NB4 (cell line): ENCODE measurements around the gene GUCY2C.

ENCODE experiments used
- DNase-seq: peaks from one replicate; pipeline ENCODE4 v3.0.0; 2010; ENCODE audit warnings: low read depth
- H3K4me3 ChIP-seq: one replicate; pipeline ENCODE4 v1.5.1; 2011; ENCODE audit warnings: mild to moderate bottlenecking, low read depth, low read length, moderate library complexity
- MYC ChIP-seq: IDR thresholded peaks from 2 replicates; pipeline ENCODE4 v1.6.1; 2011; ENCODE audit warnings: low read depth, low read length
- POLR2A ChIP-seq: IDR thresholded peaks from 2 replicates; pipeline ENCODE4 v1.6.1; 2011; ENCODE audit warnings: mild to moderate bottlenecking; ENCODE audit not compliant: insufficient read length; ENCODE audit errors: extremely low read depth
- TF ChIP-seq, protein P1 (sequence below): IDR thresholded peaks from 2 replicates; pipeline ENCODE4 v1.6.1; 2011; ENCODE audit warnings: low read depth, low read length
- TF ChIP-seq, protein P2 (sequence below): IDR thresholded peaks from one replicate; pipeline ENCODE4 v1.5.1; 2012; ENCODE audit warnings: low read depth, low read length

Gene GUCY2C

DNA sequence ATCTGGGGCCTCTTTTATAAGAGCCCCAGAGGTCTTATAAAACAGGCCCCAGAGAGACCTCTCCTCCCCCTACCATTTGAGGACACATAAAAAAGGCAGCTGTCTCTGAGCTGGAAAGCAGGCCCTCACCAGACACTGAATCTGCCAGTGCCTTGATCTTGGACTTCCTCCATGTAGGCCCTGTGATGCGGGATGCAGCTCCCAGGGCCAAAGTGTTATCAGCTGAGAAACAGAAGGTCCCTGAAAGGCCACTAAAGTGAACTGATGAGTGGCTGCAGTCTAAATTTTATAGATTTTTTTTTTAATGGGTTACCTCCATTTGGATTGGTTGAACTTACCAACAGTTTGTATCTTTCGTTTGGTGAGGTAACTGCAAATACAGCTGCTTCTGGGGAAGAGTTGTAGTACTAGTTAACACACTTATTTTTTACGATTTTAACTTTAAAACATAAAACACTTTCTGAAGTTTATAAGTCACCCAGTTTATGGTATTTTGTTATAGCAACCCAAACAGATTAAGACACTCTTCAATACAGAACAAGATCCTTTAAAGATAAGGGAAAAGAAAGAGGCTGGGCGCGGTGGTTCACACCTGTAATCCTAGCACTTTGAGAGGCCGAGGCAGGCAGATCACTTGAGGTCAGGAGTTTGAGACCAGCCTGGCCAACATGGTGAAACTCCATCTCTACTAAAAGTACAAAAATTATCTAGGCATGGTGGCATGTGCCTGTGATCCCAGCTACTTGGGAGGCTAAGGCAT lies 5.6 kb upstream of the GUCY2C start:
- DNase-seq, result no peak
- TF ChIP-seq MYC, result no peak
- TF ChIP-seq, protein P1, sequence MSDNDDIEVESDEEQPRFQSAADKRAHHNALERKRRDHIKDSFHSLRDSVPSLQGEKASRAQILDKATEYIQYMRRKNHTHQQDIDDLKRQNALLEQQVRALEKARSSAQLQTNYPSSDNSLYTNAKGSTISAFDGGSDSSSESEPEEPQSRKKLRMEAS, result no peak
- TF ChIP-seq, protein P2, sequence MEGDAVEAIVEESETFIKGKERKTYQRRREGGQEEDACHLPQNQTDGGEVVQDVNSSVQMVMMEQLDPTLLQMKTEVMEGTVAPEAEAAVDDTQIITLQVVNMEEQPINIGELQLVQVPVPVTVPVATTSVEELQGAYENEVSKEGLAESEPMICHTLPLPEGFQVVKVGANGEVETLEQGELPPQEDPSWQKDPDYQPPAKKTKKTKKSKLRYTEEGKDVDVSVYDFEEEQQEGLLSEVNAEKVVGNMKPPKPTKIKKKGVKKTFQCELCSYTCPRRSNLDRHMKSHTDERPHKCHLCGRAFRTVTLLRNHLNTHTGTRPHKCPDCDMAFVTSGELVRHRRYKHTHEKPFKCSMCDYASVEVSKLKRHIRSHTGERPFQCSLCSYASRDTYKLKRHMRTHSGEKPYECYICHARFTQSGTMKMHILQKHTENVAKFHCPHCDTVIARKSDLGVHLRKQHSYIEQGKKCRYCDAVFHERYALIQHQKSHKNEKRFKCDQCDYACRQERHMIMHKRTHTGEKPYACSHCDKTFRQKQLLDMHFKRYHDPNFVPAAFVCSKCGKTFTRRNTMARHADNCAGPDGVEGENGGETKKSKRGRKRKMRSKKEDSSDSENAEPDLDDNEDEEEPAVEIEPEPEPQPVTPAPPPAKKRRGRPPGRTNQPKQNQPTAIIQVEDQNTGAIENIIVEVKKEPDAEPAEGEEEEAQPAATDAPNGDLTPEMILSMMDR, result no peak
- no peak for TF ChIP-seq POLR2A
- no peak overlapping the region for H3K4me3 ChIP-seq

DNA sequence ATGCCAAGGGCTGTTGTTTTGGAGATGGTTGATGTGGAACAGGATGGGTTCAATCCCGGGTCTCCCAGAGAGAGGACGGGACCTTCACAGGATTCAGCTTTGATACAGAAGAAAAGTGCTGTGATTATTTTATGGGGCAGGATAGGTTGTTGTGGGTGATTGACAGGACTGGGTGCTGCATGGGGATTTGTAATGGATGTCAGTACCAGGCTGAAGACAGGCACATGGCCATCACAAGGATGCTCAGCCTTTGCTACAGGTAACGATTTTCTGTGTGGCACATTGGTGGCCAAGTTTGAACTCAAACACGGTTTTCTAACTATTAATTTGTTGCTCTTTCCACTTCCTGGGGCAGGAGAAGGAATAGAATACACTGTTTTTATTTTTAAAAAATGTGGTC lies 4.5 kb upstream of the GUCY2C start:
- H3K4me3 ChIP-seq, result no peak overlapping the region
- DNase-seq, result no peak
- TF ChIP-seq, protein P1, result no peak
- TF ChIP-seq, protein P2, result no peak
- TF ChIP-seq MYC (no peak), POLR2A (no peak)

DNA sequence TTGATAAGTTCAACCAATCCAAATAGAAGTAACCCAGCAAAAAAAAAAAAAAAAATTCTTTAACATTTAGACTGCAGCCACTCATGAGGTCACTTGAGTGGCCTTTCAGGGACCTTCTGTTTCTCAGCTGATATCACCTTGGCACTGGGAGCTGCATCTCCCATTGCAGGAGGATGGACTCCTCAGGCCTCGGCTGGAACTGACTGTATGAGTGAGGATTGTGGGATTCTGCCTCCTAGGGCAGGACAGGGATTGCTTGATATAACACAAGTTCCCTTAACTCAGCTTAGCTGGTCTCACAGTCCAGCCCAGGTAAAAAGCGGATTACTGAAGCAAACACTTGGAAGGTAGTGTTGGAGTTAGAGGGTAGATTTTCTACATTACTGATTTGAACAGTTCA lies 3.5 kb upstream of the GUCY2C start:
- no peak overlapping the region for H3K4me3 ChIP-seq
- TF ChIP-seq POLR2A (no peak), MYC (no peak)
- TF ChIP-seq, protein P1, result no peak
- TF ChIP-seq, protein P2, result no peak
- DNase-seq, result no peak

DNA sequence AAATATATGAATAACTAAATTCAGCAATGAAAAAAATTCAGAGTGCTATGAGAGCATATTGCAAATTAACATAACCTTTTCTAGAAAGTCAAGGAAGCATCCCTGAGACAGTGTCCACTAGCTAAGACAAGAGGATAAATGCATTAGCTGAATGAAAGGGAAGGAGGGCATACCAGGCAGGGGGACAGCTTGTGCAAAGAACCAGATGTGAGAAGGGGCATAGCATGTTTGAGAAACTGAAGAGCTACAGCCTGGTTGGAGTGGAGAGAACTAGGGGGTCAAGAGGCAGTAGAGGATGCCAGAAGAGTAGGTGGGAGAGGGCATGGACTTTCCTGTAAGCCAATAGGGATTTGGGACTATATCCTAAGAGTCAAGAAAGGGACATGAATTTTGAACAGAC lies 2.2 kb upstream of the GUCY2C start:
- H3K4me3 ChIP-seq, result no peak overlapping the region
- no peak for DNase-seq
- TF ChIP-seq, protein P2, result no peak
- TF ChIP-seq MYC (no peak), POLR2A (no peak)
- TF ChIP-seq, protein P1, result no peak

DNA sequence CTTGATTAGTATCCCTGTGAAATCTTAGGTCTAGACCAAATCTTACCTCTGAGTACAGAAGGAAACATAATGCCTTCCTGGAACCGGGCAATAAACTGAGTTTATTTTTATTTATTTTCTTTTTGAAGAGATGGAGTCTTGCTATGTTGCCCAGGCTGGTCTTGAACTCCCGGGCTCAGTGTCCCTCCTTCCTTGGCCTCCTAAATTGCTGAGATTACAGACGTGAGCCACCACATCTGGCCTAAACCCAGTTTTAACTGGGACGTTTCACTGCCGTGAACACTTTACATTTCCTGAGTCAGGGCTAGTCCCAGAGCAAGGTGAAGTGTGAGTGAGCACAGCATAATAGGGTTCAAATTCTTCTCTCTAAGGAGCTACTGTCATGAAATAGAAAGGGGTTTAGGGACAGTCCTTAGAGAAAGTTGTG lies 671 bp downstream of the GUCY2C start:
- TF ChIP-seq, protein P2, result no peak
- TF ChIP-seq, protein P1, result no peak
- H3K4me3 ChIP-seq, result no peak overlapping the region
- no peak for DNase-seq
